GM21737 (cell line): ENCODE measurements around the gene TMEM106B.

Experiments
- ATAC-seq: cut with Tn5 transposase; IDR thresholded peaks from one replicate; pipeline ENCODE4 v1.9.1; 2021; ENCODE audit warnings: mild to moderate bottlenecking, moderate library complexity; ENCODE audit not compliant: unreplicated experiment

Gene TMEM106B

GRCh38 chr7:12226756-12227155 lies 15.7 kb downstream of the TMEM106B start:
- ATAC-seq = no peak

- no peak for ATAC-seq
These were observed 16.9 kb downstream of the TMEM106B start for GRCh38 chr7:12228024-12228423.

GRCh38 chr7:12229046-12229445 lies 18.0 kb downstream of the TMEM106B start:
- no peak for ATAC-seq

- ATAC-seq = no peak
These were observed 20.0 kb downstream of the TMEM106B start for GRCh38 chr7:12231097-12231496.

DNA sequence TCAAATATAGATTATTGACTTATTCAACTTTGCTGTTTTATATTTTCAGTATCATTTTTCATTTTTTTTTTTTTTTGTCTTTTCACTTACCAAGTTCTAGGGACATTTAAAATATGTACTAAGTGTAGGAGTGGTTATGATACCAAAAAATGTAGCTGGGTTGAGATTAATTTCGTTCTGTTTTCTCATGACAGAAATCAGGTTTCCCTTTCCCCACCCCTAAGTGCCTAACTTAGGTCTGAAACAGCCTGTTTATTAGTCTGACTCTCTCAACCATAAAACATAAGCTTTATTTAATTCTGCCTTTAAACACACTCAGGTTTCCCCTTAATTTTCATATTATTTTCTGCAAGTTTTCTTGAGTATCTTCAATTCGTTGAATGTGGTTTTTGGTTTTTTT lies 22.1 kb downstream of the TMEM106B start:
- no peak for ATAC-seq

DNA sequence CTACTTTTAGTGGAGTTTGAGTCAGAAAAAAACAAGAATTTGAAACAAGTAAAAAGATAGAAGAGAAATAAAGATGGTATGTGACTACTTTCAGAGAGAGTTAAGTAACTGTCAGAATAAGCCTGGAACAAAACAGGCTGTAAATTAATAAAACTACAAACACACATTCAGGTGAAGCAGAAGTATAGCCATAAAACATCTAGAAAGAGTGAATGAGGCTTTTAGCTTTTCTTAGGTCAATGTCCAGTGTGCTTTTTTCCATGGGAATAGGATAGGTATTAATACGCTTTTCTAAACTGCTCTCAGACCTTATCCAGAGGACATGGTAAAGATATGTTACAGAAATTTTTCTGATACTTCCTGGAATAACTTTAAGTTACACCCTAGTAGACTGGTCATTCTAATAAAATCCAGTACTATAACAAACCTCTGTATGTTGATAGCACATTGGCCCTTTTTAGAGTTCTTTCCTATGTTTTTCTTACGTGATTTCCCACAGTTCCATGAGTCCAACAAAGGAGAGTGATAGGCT lies 23.3 kb downstream of the TMEM106B start:
- no peak for ATAC-seq

DNA sequence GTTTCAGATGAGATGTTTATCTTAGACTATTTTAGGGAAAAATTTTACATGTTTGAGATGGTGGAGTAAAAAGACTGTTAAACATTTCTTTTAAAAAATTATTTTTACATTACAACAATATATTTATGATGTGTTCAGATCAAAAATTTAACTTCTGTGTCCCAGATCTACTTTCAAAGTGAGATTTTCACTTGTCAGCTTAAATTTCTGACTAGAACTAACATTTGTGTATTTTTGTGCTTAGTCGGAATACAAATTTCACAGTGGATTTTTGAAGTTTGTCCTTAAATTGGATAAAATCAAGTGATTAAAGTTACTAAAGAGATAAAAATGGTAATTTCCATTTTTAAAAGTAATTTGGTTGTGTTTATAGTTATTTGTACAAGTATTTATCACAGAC lies 24.9 kb downstream of the TMEM106B start:
- ATAC-seq = no peak

DNA sequence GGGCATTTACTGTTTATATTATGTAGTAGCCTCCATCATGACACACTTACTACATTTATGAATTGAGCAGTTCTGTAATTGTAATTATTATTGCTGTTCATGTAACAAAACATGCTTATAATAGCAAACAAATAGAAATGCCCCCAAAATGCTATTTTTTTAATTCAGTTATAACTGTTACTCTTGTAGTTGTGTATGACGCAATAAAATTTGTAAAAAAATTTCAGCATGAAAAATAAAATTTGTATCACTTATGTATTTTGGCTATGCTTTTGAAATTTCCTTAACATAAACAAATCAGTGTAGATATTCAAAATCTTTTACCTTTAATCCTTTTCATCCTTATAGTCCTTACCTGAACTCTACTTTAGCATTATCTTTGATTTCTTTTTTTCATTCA lies 25.9 kb downstream of the TMEM106B start:
- ATAC-seq = no peak

GRCh38 chr7:12239806-12240205 lies 28.7 kb downstream of the TMEM106B start:
- ATAC-seq = no peak

DNA sequence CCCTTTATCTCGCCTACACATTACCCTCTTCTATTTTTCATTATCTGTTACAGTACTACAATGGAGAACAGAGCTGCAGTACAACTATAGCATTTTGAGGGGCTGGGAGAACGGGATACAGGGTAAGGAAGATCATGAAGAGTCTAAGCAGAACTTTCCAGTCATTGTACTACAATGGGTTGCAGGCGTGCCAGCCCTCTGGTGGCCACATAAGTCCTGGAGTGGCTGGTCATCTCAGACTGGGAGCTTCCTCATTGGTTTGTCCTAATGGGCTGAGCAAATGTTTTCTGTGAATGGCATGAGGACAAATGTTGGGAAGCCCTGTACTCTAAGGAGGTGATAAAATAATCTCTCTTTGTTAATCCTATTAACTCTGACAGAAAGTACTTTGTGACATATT lies 33.0 kb downstream of the TMEM106B start:
- ATAC-seq = no peak

GRCh38 chr7:12244694-12245093 lies 33.6 kb downstream of the TMEM106B start:
- no peak for ATAC-seq

DNA sequence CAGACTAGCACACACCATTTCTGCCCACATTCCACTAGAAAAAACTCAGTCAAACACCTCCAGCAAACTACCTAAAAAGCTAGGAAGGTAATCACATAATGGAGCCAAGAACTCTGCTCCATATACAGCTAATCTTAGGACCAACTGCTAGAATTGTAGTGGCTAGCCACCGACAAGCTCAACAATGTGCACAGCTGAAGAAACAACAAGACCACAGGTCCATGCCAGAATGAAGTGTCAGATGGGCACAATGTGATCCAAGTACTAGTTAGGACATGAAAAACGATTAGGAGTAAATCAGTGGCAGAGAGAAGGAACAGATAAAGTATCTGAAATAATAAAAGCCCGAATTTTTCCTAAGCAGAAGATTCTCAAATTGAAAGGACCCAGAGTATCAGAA lies 38.6 kb downstream of the TMEM106B start:
- ATAC-seq = no peak

GRCh38 chr7:12250232-12250631 lies 39.1 kb downstream of the TMEM106B start:
- no peak for ATAC-seq

GRCh38 chr7:12256090-12256489 lies 45.0 kb downstream of the TMEM106B start:
- ATAC-seq = no peak

DNA sequence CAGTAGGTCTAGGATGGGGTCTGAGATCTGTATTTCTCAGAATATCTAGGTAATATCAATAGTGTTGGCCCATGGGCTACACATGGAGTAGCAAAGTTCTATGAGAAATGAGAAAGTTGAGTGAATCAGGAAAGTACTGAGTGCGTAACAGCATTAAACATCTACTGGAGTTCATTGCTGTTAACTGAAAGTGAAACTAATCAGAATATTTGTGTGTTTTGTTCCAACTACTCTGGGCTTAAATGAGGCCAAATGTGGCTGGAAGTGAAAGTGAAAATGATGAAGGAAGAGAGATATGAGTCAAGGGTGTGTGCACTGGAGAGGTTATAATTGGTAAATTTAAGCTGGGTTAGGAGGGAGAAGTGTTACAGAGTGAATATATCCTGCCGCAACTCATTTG lies 46.5 kb downstream of the TMEM106B start:
- peak; percentile 100 for ATAC-seq

DNA sequence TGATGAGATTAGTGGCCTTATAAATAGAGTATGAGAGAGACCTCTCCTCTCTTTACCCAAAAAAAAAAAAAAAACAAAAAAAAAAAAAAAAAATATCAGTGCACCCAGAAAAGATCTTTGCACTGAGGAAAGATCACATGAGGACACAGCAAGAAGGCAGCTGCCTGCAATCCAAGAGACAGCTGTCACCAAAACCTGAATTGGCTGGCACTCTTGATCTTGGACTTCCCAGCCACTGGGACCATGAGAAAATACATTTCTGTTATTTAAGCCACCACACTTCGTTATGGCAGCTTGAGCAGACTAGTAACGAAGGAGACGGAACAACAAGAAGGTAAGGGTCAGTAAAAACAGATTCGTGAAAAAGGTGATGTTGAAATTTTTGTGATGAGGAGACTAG lies 47.0 kb downstream of the TMEM106B start:
- no peak for ATAC-seq

- no peak for ATAC-seq
These were observed 56.4 kb downstream of the TMEM106B start for GRCh38 chr7:12267542-12267941.

DNA sequence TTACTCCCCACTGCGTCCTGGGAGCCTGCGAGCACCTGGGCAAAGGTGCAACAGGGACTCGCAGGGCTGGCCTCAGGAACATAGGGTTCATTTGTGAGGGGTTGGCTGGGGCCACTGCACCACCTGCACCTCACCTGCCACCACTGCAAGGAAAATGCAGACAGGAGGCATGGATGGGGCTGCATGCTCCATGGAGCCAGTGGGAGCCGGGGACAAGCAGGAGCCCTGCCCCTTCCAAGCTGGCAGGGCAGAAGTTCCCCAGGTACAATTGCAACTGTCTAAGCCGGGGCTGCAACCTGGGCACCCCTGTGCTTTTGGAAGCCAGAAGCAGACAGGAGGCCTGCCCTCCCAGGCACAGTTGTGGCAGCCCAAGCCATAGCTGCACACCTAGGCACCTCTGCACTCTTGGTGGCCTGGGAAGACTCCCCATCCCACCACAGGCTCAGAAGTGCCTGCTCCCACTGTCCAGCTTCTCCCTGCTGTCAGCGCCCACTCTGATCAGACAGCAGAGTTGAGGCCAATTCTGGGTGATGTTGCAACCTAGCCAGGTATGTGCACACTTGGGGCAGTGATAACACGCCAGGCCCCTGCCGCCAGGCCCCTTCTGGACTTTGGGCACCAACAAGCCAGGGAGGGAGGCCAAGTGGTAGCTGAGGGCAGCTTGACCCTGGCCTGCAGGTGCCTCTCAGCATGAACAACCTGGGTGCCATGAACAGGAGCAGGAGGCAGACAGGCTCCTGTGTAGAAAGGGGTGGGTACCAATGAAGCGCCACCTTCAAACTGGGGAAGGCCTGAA lies 58.2 kb downstream of the TMEM106B start:
- ATAC-seq = no peak

DNA sequence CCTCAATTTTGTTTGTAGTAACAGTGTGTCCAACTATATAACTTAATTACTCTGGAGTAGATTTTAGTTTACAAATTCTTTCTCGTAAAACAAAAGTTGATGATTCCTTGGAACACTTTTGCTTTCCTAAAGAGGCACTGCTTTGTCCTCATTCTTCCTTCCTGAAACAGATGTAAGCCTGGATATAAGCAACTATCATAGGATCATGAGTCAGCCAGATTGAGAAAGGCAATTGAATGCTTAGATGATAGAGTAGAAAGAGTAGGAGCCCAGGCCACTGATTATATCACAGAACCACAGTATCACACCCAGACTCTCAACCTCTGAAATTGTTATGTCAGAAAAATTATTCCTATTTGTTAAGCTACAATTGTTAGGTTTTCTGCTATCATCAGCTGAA lies 69.9 kb downstream of the TMEM106B start:
- no peak for ATAC-seq

GRCh38 chr7:12287901-12288300 lies 76.8 kb downstream of the TMEM106B start:
- ATAC-seq = no peak

GRCh38 chr7:12289996-12290395 lies 78.9 kb downstream of the TMEM106B start:
- no peak for ATAC-seq

GRCh38 chr7:12290761-12291160 lies 79.7 kb downstream of the TMEM106B start:
- no peak for ATAC-seq

GRCh38 chr7:12291870-12292269 lies 80.8 kb downstream of the TMEM106B start:
- no peak for ATAC-seq
